Raji (cell line): ENCODE results near the gene TENM3.

Experiments
- POLR2A ChIP-seq: IDR thresholded peaks from 2 replicates; pipeline ENCODE4 v1.6.1; 2011; ENCODE audit warnings: low read depth, low read length, control low read depth; ENCODE audit not compliant: insufficient read depth

Gene TENM3

GRCh38 chr4:182649698-182650477 lies 406.7 kb downstream of the TENM3 start:
- TF ChIP-seq POLR2A: no peak

- no peak for TF ChIP-seq POLR2A
Measured at GRCh38 chr4:182653596-182653995, 410.4 kb downstream of the TENM3 start.

- TF ChIP-seq POLR2A: no peak
Measured at GRCh38 chr4:182655340-182655739, 412.1 kb downstream of the TENM3 start.

GRCh38 chr4:182662551-182662950 lies 419.3 kb downstream of the TENM3 start:
- no peak for TF ChIP-seq POLR2A

GRCh38 chr4:182671231-182671630 lies 428.0 kb downstream of the TENM3 start:
- no peak for TF ChIP-seq POLR2A

GRCh38 chr4:182671749-182672148 lies 428.5 kb downstream of the TENM3 start:
- TF ChIP-seq POLR2A: no peak

GRCh38 chr4:182678590-182678989 lies 435.4 kb downstream of the TENM3 start:
- no peak for TF ChIP-seq POLR2A

GRCh38 chr4:182679533-182679932 lies 436.3 kb downstream of the TENM3 start:
- TF ChIP-seq POLR2A: no peak

GRCh38 chr4:182680234-182680653 lies 437.0 kb downstream of the TENM3 start:
- no peak for TF ChIP-seq POLR2A

GRCh38 chr4:182683661-182684060 lies 440.5 kb downstream of the TENM3 start:
- TF ChIP-seq POLR2A: no peak

- no peak for TF ChIP-seq POLR2A
Measured at GRCh38 chr4:182684796-182685195, 441.6 kb downstream of the TENM3 start.

GRCh38 chr4:182688081-182688480 lies 444.9 kb downstream of the TENM3 start:
- TF ChIP-seq POLR2A: no peak

GRCh38 chr4:182694551-182694950 lies 451.3 kb downstream of the TENM3 start:
- no peak for TF ChIP-seq POLR2A

GRCh38 chr4:182695009-182695408 lies 451.8 kb downstream of the TENM3 start:
- TF ChIP-seq POLR2A: no peak

- no peak for TF ChIP-seq POLR2A
Measured at GRCh38 chr4:182695842-182696241, 452.6 kb downstream of the TENM3 start.

- no peak for TF ChIP-seq POLR2A
Measured at GRCh38 chr4:182697094-182697493, 453.9 kb downstream of the TENM3 start.

- TF ChIP-seq POLR2A: no peak
Measured at GRCh38 chr4:182698212-182698611, 455.0 kb downstream of the TENM3 start.
